Smooth muscle cell (in vitro differentiated cells): ENCODE data around the gene SNAPC4. TPM values are rescaled to one million over a fixed set of nuclear protein-coding genes. Genes with fewer than 3 reads are reported as not detected.
"Not testable (repeated sequence)": the region's sequence is repeated elsewhere in the genome, so short reads cannot be mapped to it uniquely, and the experiment has no call there.

Source experiments
- DNase-seq: peaks from one replicate; lab custom pipeline; 2025; ENCODE audit not compliant: unreplicated experiment; lab: John Stamatoyannopoulos, UW
- H2AFZ ChIP-seq: fragments of 200-600 bp; sonication (generic); 2 replicates; pipeline ENCODE4 v1.6.0; 2016; ENCODE audit warnings: antibody characterized with exemption, low read depth, mild to moderate bottlenecking
- H3F3A ChIP-seq: fragments of 200-600 bp; sonication (generic); 2 replicates; pipeline ENCODE4 v1.6.0; 2017; ENCODE audit warnings: antibody characterized with exemption, low read depth
- H3K27ac ChIP-seq: fragments of 200-600 bp; sonication (generic); 2 replicates; pipeline ENCODE4 v1.5.1; 2016; ENCODE audit warnings: low read depth, mild to moderate bottlenecking
- H3K27me3 ChIP-seq: fragments of 200-600 bp; sonication (generic); 2 replicates; pipeline ENCODE4 v1.6.1; 2016; ENCODE audit warnings: low read depth, mild to moderate bottlenecking
- H3K36me3 ChIP-seq: fragments of 200-600 bp; sonication (generic); 2 replicates; pipeline ENCODE4 v1.5.1; 2016; ENCODE audit warnings: low read depth
- H3K4me1 ChIP-seq: fragments of 200-600 bp; sonication (generic); 2 replicates; pipeline ENCODE4 v1.5.1; 2016; ENCODE audit warnings: low read depth
- H3K4me2 ChIP-seq: fragments of 200-600 bp; sonication (generic); 2 replicates; pipeline ENCODE4 v1.6.0; 2016; ENCODE audit warnings: mild to moderate bottlenecking
- H3K4me3 ChIP-seq: fragments of 200-600 bp; sonication (generic); 2 replicates; pipeline ENCODE4 v1.5.1; 2016; ENCODE audit warnings: mild to moderate bottlenecking
- H3K79me2 ChIP-seq: fragments of 200-600 bp; sonication (generic); 2 replicates; pipeline ENCODE4 v1.6.0; 2016; ENCODE audit warnings: low read depth, mild to moderate bottlenecking
- H3K9ac ChIP-seq: fragments of 200-600 bp; sonication (generic); 2 replicates; pipeline ENCODE4 v1.6.0; 2016; ENCODE audit warnings: low read depth
- H3K9me3 ChIP-seq: fragments of 200-600 bp; sonication (generic); replicated peaks from 2 replicates; pipeline ENCODE4 v1.5.1; 2016; ENCODE audit warnings: low read depth
- H4K20me1 ChIP-seq: fragments of 200-600 bp; sonication (generic); 2 replicates; pipeline ENCODE4 v1.6.0; 2016; ENCODE audit warnings: low read depth
- WGBS: methylation state at CpG from one replicate; pipeline ENCODE4 v1.1.7; 2016; ENCODE audit warnings: low lambda C conversion rate; 5-methylcytosine and 5-hydroxymethylcytosine counted together
- polyA plus RNA-seq: library from polyadenylated mRNA; unstranded; fragments of >200 nt; fragmentation: Nextera tagmentation; extraction: Ambion mirVana; gene quantifications from 2 replicates; pipeline ENCODE4 v1.2.1, GENCODE V29; 2016
- total RNA-seq: library from RNA; depleted of rRNA; stranded (reverse); fragments of >200 nt; gene quantifications from 2 replicates; pipeline ENCODE4 v1.2.3, GENCODE V29; 2014
- TF ChIP-seq, protein P1 (sequence below): fragments of 200-600 bp; sonication (generic); IDR thresholded peaks from 2 replicates; pipeline ENCODE4 v1.5.1; 2017; ENCODE audit warnings: borderline replicate concordance, mild to moderate bottlenecking, antibody characterized with exemption; ENCODE audit not compliant: insufficient read depth, poor library complexity, severe bottlenecking

The SNAPC4 gene
- total and polyA plus RNA-seq, 2 experiments from 2014 or later, result 4.2 to 9.0 TPM

DNA sequence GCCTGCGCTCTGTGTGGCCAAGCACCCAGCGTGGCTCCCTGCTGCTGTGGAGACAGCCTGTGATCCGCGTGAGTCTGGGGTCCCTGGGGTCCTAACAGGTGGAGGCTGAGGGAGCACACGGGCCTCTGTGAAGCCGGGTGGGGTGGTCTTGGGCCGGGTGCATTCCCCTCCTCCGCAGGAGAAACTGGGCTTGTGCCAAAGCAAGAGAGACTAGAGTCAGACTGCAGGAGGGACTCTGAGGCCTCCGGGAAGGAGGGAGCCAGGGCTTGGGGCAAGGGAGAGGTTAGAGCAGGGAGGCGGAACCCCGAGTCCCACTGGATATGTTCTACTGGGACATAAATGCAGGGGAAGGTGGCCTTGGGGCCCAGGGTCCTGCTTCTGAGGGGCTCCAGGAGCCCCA, 46.9 kb downstream of the SNAPC4 start:
- Histone ChIP-seq H3K27ac (no peak overlapping the region), H3K36me3 (no peaks in the 10 kb centered on the region), H3F3A (no peaks in the 10 kb centered on the region), H3K79me2 (no peaks in the 10 kb centered on the region), H3K4me3 (no peak overlapping the region), H4K20me1 (peaks cover 32% of the 10 kb centered on the region), H3K27me3 (no peaks in the 10 kb centered on the region), H3K9me3 (no peaks in the 10 kb centered on the region), H3K9ac (no peak overlapping the region), H3K4me2 (no peak overlapping the region), H3K4me1 (no peaks in the 10 kb centered on the region), H2AFZ (no peak overlapping the region)
- no peak for DNase-seq
- TF ChIP-seq, protein P1, sequence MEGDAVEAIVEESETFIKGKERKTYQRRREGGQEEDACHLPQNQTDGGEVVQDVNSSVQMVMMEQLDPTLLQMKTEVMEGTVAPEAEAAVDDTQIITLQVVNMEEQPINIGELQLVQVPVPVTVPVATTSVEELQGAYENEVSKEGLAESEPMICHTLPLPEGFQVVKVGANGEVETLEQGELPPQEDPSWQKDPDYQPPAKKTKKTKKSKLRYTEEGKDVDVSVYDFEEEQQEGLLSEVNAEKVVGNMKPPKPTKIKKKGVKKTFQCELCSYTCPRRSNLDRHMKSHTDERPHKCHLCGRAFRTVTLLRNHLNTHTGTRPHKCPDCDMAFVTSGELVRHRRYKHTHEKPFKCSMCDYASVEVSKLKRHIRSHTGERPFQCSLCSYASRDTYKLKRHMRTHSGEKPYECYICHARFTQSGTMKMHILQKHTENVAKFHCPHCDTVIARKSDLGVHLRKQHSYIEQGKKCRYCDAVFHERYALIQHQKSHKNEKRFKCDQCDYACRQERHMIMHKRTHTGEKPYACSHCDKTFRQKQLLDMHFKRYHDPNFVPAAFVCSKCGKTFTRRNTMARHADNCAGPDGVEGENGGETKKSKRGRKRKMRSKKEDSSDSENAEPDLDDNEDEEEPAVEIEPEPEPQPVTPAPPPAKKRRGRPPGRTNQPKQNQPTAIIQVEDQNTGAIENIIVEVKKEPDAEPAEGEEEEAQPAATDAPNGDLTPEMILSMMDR, result no peak
- WGBS, result 96% methylated on average over 11 of the region's 11 CpGs

DNA sequence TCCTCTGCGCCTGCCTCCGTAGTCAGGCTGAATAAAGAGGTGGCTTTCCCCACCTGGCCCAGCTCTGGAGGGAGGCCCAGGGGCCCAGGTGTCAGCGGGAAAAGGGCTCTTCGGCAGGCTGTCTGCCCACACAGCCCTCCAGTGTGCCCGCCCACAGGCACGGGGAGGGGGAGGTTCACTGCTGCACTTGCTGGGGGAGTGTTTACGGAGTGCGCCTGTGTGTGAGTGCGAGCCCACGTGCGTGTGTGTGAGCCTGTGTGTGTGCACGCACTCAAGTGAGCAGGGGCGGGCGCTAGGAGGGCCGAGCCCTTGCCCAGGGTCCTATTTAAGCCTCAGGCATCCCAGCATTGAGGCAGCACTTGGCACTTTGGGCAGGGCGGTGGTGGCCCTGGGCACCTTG, 47.3 kb downstream of the SNAPC4 start:
- Histone ChIP-seq H4K20me1 (peaks cover 32% of the 10 kb centered on the region), H2AFZ (no peak overlapping the region), H3K27ac (no peak overlapping the region), H3K27me3 (no peaks in the 10 kb centered on the region), H3K9me3 (no peaks in the 10 kb centered on the region), H3K36me3 (no peaks in the 10 kb centered on the region), H3K4me3 (no peak overlapping the region), H3K4me1 (no peaks in the 10 kb centered on the region), H3K79me2 (no peaks in the 10 kb centered on the region), H3F3A (no peaks in the 10 kb centered on the region), H3K9ac (no peak overlapping the region), H3K4me2 (no peak overlapping the region)
- WGBS, result 85% methylated on average over 16 of the region's 16 CpGs
- TF ChIP-seq, protein P1, result no peak
- no peak for DNase-seq

DNA sequence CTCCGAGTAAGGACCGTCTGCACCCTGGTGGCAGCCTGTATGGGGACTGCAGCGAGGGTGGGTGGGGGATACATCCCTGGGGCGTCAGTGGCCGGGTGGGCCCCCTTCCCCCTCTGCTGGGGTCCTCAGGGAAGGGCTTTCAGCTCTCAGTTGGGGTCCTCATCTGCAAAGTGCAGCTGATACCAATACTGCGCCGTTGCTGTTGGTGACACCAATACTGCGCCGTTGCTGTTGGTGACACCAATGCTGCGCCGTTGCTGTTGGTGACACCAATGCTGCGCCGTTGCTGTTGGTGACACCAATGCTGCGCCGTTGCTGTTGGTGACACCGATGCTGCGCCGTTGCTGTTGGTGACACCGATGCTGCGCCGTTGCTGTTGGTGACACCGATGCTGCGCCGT, 48.1 kb downstream of the SNAPC4 start:
- H3F3A ChIP-seq, H3K4me3 ChIP-seq, H3K27ac ChIP-seq, H3K9ac ChIP-seq, H3K27me3 ChIP-seq, H3K79me2 ChIP-seq, H3K4me2 ChIP-seq, H3K4me1 ChIP-seq, H3K36me3 ChIP-seq, H2AFZ ChIP-seq, DNase-seq, H3K9me3 ChIP-seq: not testable (repeated sequence)
- H4K20me1 ChIP-seq, result peaks cover 32% of the 10 kb centered on the region
- 96% methylated on average over 12 of the region's 24 CpGs for WGBS

DNA sequence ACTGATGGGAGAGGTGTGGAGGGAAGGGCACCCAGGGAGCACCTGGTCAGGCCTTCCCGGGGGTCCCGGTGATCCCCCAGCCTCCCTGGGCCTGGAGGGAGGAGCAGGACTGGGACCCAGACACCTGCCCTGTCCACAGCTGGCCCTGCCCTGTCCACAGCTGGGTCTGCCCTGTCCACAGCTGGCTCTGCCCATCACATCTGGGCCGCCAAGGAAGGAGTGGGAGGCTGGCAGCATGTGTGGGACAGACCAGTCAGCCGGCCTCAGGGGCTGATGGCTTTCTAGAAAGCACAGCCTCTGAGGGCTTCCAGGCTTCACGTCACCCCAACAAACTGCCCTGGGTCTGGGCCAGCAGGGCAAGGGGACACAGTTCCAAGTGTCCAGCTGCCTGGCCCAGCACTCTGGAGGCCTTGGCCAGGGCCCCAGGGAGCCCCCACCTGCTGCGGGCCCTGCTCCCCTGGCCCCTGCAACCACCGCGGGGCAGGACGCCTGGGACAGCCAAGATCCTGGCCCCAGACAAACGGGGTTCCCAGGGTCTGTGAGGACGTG, 48.6 kb downstream of the SNAPC4 start:
- WGBS, result 93% methylated on average over 11 of the region's 11 CpGs
- no peaks in the 10 kb centered on the region for H3K27me3 ChIP-seq
- H3K4me3 ChIP-seq, result no peak overlapping the region
- no peaks in the 10 kb centered on the region for H3K9me3 ChIP-seq
- no peaks in the 10 kb centered on the region for H3K36me3 ChIP-seq
- H2AFZ ChIP-seq, result no peak overlapping the region
- peaks cover 32% of the 10 kb centered on the region for H4K20me1 ChIP-seq
- no peak overlapping the region for H3K4me2 ChIP-seq
- TF ChIP-seq, protein P1, result no peak
- H3F3A ChIP-seq, result no peaks in the 10 kb centered on the region
- H3K4me1 ChIP-seq, result peaks cover 2% of the 10 kb centered on the region
- no peak for DNase-seq
- no peak overlapping the region for H3K27ac ChIP-seq
- H3K9ac ChIP-seq, result no peak overlapping the region
- no peaks in the 10 kb centered on the region for H3K79me2 ChIP-seq

Other genes with a start within 250 kb of the SNAPC4 start
- not detected in 2 replicates for gene LHX3, start 195.0 kb downstream of the SNAPC4 start, total RNA-seq
- gene LHX3, start 195.0 kb downstream of the SNAPC4 start, polyA plus RNA-seq, result not detected in 2 replicates
- gene QSOX2, start 154.4 kb downstream of the SNAPC4 start, total RNA-seq, result 8.7 TPM in 2 replicates
- gene QSOX2, start 154.4 kb downstream of the SNAPC4 start, polyA plus RNA-seq, result 1.9 and 2.5 TPM in 2 replicates
- not detected in 2 replicates for gene CCDC187, start 96.1 kb downstream of the SNAPC4 start, total RNA-seq
- 0.10 TPM in 1 of 2 replicates, not detected in the other for gene CCDC187, start 96.1 kb downstream of the SNAPC4 start, polyA plus RNA-seq
- gene GPSM1, start 72.6 kb downstream of the SNAPC4 start, total RNA-seq, result 17.1 and 21.1 TPM in 2 replicates
- 42.8 and 45.9 TPM in 2 replicates for gene GPSM1, start 72.6 kb downstream of the SNAPC4 start, polyA plus RNA-seq
- 9.5 and 19.0 TPM in 2 replicates for gene DNLZ, start 36.4 kb downstream of the SNAPC4 start, total RNA-seq
- gene DNLZ, start 36.4 kb downstream of the SNAPC4 start, polyA plus RNA-seq, result 31.5 and 41.5 TPM in 2 replicates
- gene CARD9, start 26.5 kb downstream of the SNAPC4 start, total RNA-seq, result 0.94 and 1.2 TPM in 2 replicates
- 1.9 and 3.0 TPM in 2 replicates for gene CARD9, start 26.5 kb downstream of the SNAPC4 start, polyA plus RNA-seq
- gene ENTR1, start 10.4 kb upstream of the SNAPC4 start, total RNA-seq, result 28.9 and 47.6 TPM in 2 replicates
- gene ENTR1, start 10.4 kb upstream of the SNAPC4 start, polyA plus RNA-seq, result 25.4 and 29.7 TPM in 2 replicates
- gene PMPCA, start 10.5 kb upstream of the SNAPC4 start, total RNA-seq, result 39.1 and 39.8 TPM in 2 replicates
- gene PMPCA, start 10.5 kb upstream of the SNAPC4 start, polyA plus RNA-seq, result 73.0 and 75.7 TPM in 2 replicates
- gene INPP5E, start 39.7 kb upstream of the SNAPC4 start, total RNA-seq, result 2.8 and 6.5 TPM in 2 replicates
- gene INPP5E, start 39.7 kb upstream of the SNAPC4 start, polyA plus RNA-seq, result 7.7 and 10.9 TPM in 2 replicates
- gene SEC16A, start 82.9 kb upstream of the SNAPC4 start, total RNA-seq, result 40.2 and 45.7 TPM in 2 replicates
- 56.8 and 72.2 TPM in 2 replicates for gene SEC16A, start 82.9 kb upstream of the SNAPC4 start, polyA plus RNA-seq
- gene NOTCH1, start 145.9 kb upstream of the SNAPC4 start, total RNA-seq, result 7.8 and 13.2 TPM in 2 replicates
- gene NOTCH1, start 145.9 kb upstream of the SNAPC4 start, polyA plus RNA-seq, result 7.2 and 11.4 TPM in 2 replicates